Keratinocyte (primary cell): Measurements from ENCODE around the gene CABP4. TPM values are rescaled to one million over a fixed set of nuclear protein-coding genes. Genes with fewer than 3 reads are reported as not detected.

Source experiments
- DNase-seq: peaks from one replicate; pipeline ENCODE4 v3.0.0-alpha.2; 2011; ENCODE audit warnings: low read depth, missing footprints, low spot score
- FAIRE-seq: peaks from 2 replicates; lab custom pipeline; 2011; peaks lifted over from hg19 to GRCh38; lab: Jason Lieb, UNC
- H2AFZ ChIP-seq: 2 replicates; pipeline ENCODE4 v1.6.0; 2012; ENCODE audit warnings: low read length, control low read depth, inconsistent platforms; ENCODE audit not compliant: control insufficient read depth
- H3K27ac ChIP-seq: 2 replicates; pipeline ENCODE4 v1.5.1; 2011; ENCODE audit warnings: low read length; ENCODE audit not compliant: control insufficient read depth, insufficient read depth
- H3K27me3 ChIP-seq: 3 replicates; pipeline ENCODE4 v1.6.0; 2011; ENCODE audit warnings: low read length; ENCODE audit not compliant: control insufficient read depth, insufficient read depth; ENCODE audit errors: extremely low read depth
- H3K36me3 ChIP-seq, 2 experiments: 2 replicates in 1 of 2; 3 replicates in 1 of 2; pipeline ENCODE4 v1.5.1; 2011; ENCODE audit warnings: low read length in 2 of 2, mild to moderate bottlenecking in 1 of 2; ENCODE audit not compliant: control insufficient read depth in 2 of 2, insufficient read depth in 2 of 2; ENCODE audit errors: extremely low read depth in 1 of 2
- H3K4me1 ChIP-seq: 3 replicates; pipeline ENCODE4 v1.5.1; 2011; ENCODE audit warnings: low read length; ENCODE audit not compliant: control insufficient read depth, insufficient read depth; ENCODE audit errors: extremely low read depth
- H3K4me2 ChIP-seq: 3 replicates; pipeline ENCODE4 v1.6.0; 2011; ENCODE audit warnings: low read depth, low read length; ENCODE audit not compliant: control insufficient read depth, insufficient read depth; ENCODE audit errors: extremely low read depth
- H3K4me3 ChIP-seq, 3 experiments: fragments of 200-600 bp in 1 of 3; sonication (generic) in 1 of 3; 2 replicates in 2 of 3; 3 replicates in 1 of 3; pipeline ENCODE4 v1.5.1; 2011 to 2016; ENCODE audit warnings: low read length in 3 of 3, mild to moderate bottlenecking in 3 of 3, control low read depth in 2 of 3, inconsistent platforms in 1 of 3, low read depth in 1 of 3, mixed read lengths in 1 of 3, mixed run types in 1 of 3, moderate library complexity in 1 of 3; ENCODE audit not compliant: control insufficient read depth in 2 of 3, insufficient read depth in 2 of 3; ENCODE audit errors: extremely low read depth in 1 of 3
- H3K79me2 ChIP-seq: 2 replicates; pipeline ENCODE4 v1.6.0; 2012; ENCODE audit warnings: low read length; ENCODE audit not compliant: control insufficient read depth, insufficient read depth
- H3K9ac ChIP-seq: 3 replicates; pipeline ENCODE4 v1.6.0; 2011; ENCODE audit warnings: low read length; ENCODE audit not compliant: control insufficient read depth, insufficient read depth; ENCODE audit errors: extremely low read depth
- H3K9me1 ChIP-seq: 3 replicates; pipeline ENCODE4 v1.6.0; 2011; ENCODE audit warnings: low read length; ENCODE audit not compliant: control insufficient read depth, insufficient read depth; ENCODE audit errors: extremely low read depth
- H3K9me3 ChIP-seq: 2 replicates; pipeline ENCODE4 v1.5.1; 2012; ENCODE audit warnings: low read depth, low read length; ENCODE audit not compliant: control insufficient read depth
- H4K20me1 ChIP-seq: 3 replicates; pipeline ENCODE4 v1.6.0; 2011; ENCODE audit warnings: low read length; ENCODE audit not compliant: control insufficient read depth, insufficient read depth; ENCODE audit errors: extremely low read depth
- CTCF ChIP-seq, 3 experiments: IDR thresholded peaks in 1 of 3; conservative IDR thresholded peaks in 1 of 3; optimal IDR thresholded peaks in 1 of 3; 2 replicates in 2 of 3; 3 replicates in 1 of 3; pipeline versions ENCODE3 to v1.5.1; 2011; ENCODE audit warnings: low read length in 3 of 3, mild to moderate bottlenecking in 3 of 3, moderate library complexity in 2 of 3, control low read depth in 1 of 3, inconsistent platforms in 1 of 3; ENCODE audit not compliant: insufficient read depth in 2 of 3; ENCODE audit errors: extremely low read depth in 1 of 3
- EZH2 ChIP-seq: IDR thresholded peaks from one replicate; pipeline ENCODE4 v1.6.1; 2012; ENCODE audit warnings: inconsistent platforms, mild to moderate bottlenecking, low read length, moderate library complexity
- dilution Hi-C: fragments of 300-500 bp; cut with MboI; formaldehyde crosslinking; loops from one replicate; pipeline ENCODE4 v1.7.0; 2020; ENCODE audit warnings: low sequenced_read_pairs; ENCODE audit not compliant: extremely low pct_ligation_motif_present
- polyA plus RNA-seq, 5 experiments: library from polyadenylated mRNA; depleted of rRNA in 3 of 5; stranded (reverse) in 3 of 5; stranded (forward) in 1 of 5; unstranded in 1 of 5; fragments of >200 nt; gene quantifications; 1 replicate in 1 of 5; 2 replicates in 3 of 5; 3 replicates in 1 of 5; pipeline versions ENCODE4 v1.2.1 to v1.2.3, GENCODE V29; 2011 to 2012; ENCODE audit warnings: missing spikeins in 2 of 5, low read depth in 1 of 5, low replicate concordance in 1 of 5

CABP4 gene
- polyA plus RNA-seq, 1 donor (not counting 4 experiments of a cell fraction or from before 2014, with no cell fraction given), result not detected

- H3K27ac ChIP-seq, result no peak overlapping the region
- no peak for FAIRE-seq
Measured at GRCh38 chr11:67407688-67408163, 47.4 kb upstream of the CABP4 start.

DNA sequence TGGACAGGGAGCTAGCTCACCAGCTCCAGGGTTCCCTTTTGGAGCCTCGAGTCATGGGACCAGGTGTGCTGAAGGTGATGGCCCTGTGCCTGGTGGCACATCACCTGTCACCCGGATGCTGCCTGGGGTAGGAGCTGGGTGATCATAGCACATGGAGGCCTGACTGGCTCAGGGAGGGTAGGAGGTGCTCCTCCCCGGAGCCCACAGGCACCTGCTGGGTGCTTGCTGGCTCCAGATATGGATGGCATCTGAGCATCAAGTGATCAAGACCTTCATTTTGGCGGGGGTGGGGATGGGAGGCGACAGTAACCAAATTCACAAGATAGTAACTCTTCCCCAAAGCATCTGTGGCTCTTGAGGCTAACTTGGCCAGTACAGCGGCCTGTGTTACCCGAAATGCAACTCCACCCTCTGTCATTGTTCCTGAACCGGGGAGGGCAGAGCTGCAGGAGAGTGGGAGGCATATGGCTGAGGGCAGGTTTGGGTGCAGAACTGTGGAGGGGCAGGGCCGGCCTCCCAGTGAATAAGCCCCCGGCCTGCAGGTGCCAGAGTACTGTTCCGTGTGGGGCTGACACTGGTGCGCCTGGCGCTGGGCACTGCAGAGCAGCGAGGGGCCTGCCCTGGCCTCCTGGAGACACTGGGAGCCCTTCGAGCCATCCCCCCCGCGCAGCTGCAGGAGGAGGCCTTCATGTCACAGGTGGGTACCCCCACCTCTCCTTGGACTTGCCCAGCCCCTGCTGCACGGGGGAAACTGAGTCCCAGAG, 46.5 kb upstream of the CABP4 start:
- no peak overlapping the region for H2AFZ ChIP-seq
- TF ChIP-seq CTCF (optimal IDR thresholded peaks at IDR 0.05 in 1 of 3, IDR thresholded peaks at IDR 0.05 in 1 of 3, conservative IDR thresholded peaks at IDR 0.05 in 1 of 3; ENCODE audit: extremely low read depth in 1 of 3, insufficient read depth in 2 of 3, low read length in 3 of 3), result no peak
- no peak for TF ChIP-seq EZH2
- no peaks in the 10 kb centered on the region for H3K4me1 ChIP-seq
- no peak overlapping the region for H3K27ac ChIP-seq
- FAIRE-seq (no peak), DNase-seq (no peak)
- dilution Hi-C loops, result no loop called here
- no peak overlapping the region for H3K4me3 ChIP-seq
- no peak overlapping the region for H3K9ac ChIP-seq
- H3K4me2 ChIP-seq, result no peak overlapping the region
- no peaks in the 10 kb centered on the region for H3K9me3 ChIP-seq
- no peaks in the 10 kb centered on the region for H4K20me1 ChIP-seq
- H3K79me2 ChIP-seq, result no peaks in the 10 kb centered on the region
- peaks cover 6% of the 10 kb centered on the region for H3K27me3 ChIP-seq
- no peaks in the 10 kb centered on the region for H3K9me1 ChIP-seq
- no peaks in the 10 kb centered on the region for H3K36me3 ChIP-seq

More at GRCh38 chr11:67407688-67408163, 47.4 kb upstream of the CABP4 start:
- H3K79me2 ChIP-seq, result no peaks in the 10 kb centered on the region
- TF ChIP-seq EZH2, result no peak
- no peak for TF ChIP-seq CTCF (optimal IDR thresholded peaks at IDR 0.05 in 1 of 3, IDR thresholded peaks at IDR 0.05 in 1 of 3, conservative IDR thresholded peaks at IDR 0.05 in 1 of 3; ENCODE audit: extremely low read depth in 1 of 3, insufficient read depth in 2 of 3, low read length in 3 of 3)
- dilution Hi-C loops, result no loop called here
- DNase-seq, result no peak
- no peak overlapping the region for H2AFZ ChIP-seq
- no peaks in the 10 kb centered on the region for H3K9me1 ChIP-seq
- no peak overlapping the region for H3K4me2 ChIP-seq
- peaks cover under 1% of the 10 kb centered on the region for H3K27me3 ChIP-seq
- no peaks in the 10 kb centered on the region for H3K36me3 ChIP-seq
- no peak overlapping the region for H3K9ac ChIP-seq
- H3K9me3 ChIP-seq, result no peaks in the 10 kb centered on the region
- no peak overlapping the region for H3K4me3 ChIP-seq
- no peaks in the 10 kb centered on the region for H4K20me1 ChIP-seq
- no peaks in the 10 kb centered on the region for H3K4me1 ChIP-seq
